ENCODE measurements around the gene TSPAN8. TPM values are rescaled to one million over a fixed set of nuclear protein-coding genes. Genes with fewer than 3 reads are reported as not detected.

Gene TSPAN8
- total RNA-seq, 3 donors from 2014 or later (not counting 1 experiment from before 2014, with no cell fraction given): not detected

GRCh38 chr12:71138011-71138410 lies 19.8 kb downstream of the TSPAN8 start:
- no peaks in the 10 kb centered on the region for H3K4me1 Mint-ChIP-seq
- intact Hi-C loops (cut with micrococcal nuclease): no loop called here
- TF ChIP-seq CTCF (IDR thresholded peaks at IDR 0.05): no peak
- DNase-seq: no peak
- Histone ChIP-seq H3K27me3 (ENCODE audit: control insufficient read depth, insufficient read depth, low read length) (no peaks in the 10 kb centered on the region), H3K4me3 (ENCODE audit: low read length) (no peak overlapping the region), H3K27ac (ENCODE audit: low read length) (no peak overlapping the region), H3K4me1 (ENCODE audit: control insufficient read depth, insufficient read depth, low read length) (no peaks in the 10 kb centered on the region), H3K9me3 (ENCODE audit: control insufficient read depth, insufficient read depth, low read length) (no peaks in the 10 kb centered on the region), H3K36me3 (ENCODE audit: control insufficient read depth, insufficient read depth, low read length) (no peaks in the 10 kb centered on the region)
- ATAC-seq: no peak
- H3K9me3 Mint-ChIP-seq: peaks cover 6 to 12% of the 10 kb centered on the region in 2 donors
- WGBS (ENCODE audit: insufficient coverage): 67% methylated on average over 2 of the region's 3 CpGs
- no peaks in the 10 kb centered on the region for H3K27me3 Mint-ChIP-seq (ENCODE audit: low read depth in 2 of 2)
- no peaks in the 10 kb centered on the region for H3K36me3 Mint-ChIP-seq
- H3K4me3 Mint-ChIP-seq: no peak overlapping the region
- H3K27ac Mint-ChIP-seq: no peak overlapping the region

GRCh38 chr12:71135812-71136176 lies 22.0 kb downstream of the TSPAN8 start:
- Mint-ChIP-seq H3K4me3 (no peak overlapping the region), H3K27me3 (ENCODE audit: low read depth in 2 of 2) (no peaks in the 10 kb centered on the region), H3K36me3 (no peaks in the 10 kb centered on the region), H3K4me1 (no peaks in the 10 kb centered on the region), H3K9me3 (peaks cover 2 to 9% of the 10 kb centered on the region in 2 donors), H3K27ac (no peak overlapping the region)
- H3K36me3 ChIP-seq (ENCODE audit: control insufficient read depth, insufficient read depth, low read length): no peaks in the 10 kb centered on the region
- no peak for ATAC-seq
- no peaks in the 10 kb centered on the region for H3K27me3 ChIP-seq (ENCODE audit: control insufficient read depth, insufficient read depth, low read length)
- no peak for TF ChIP-seq CTCF (IDR thresholded peaks at IDR 0.05)
- no peak overlapping the region for H3K27ac ChIP-seq (ENCODE audit: low read length)
- DNase-seq: no peak
- intact Hi-C loops (cut with micrococcal nuclease): no loop called here
- H3K4me1 ChIP-seq (ENCODE audit: control insufficient read depth, insufficient read depth, low read length): no peaks in the 10 kb centered on the region
- H3K9me3 ChIP-seq (ENCODE audit: control insufficient read depth, insufficient read depth, low read length): no peaks in the 10 kb centered on the region
- no peak overlapping the region for H3K4me3 ChIP-seq (ENCODE audit: low read length)
- 26% methylated on average over 2 of the region's 3 CpGs for WGBS (ENCODE audit: insufficient coverage)

GRCh38 chr12:71135077-71135811 lies 22.6 kb downstream of the TSPAN8 start:
- Mint-ChIP-seq H3K27ac (no peak overlapping the region), H3K27me3 (ENCODE audit: low read depth in 2 of 2) (no peaks in the 10 kb centered on the region), H3K4me3 (no peak overlapping the region), H3K4me1 (no peaks in the 10 kb centered on the region), H3K36me3 (no peaks in the 10 kb centered on the region), H3K9me3 (peaks cover 2 to 8% of the 10 kb centered on the region in 2 donors)
- TF ChIP-seq CTCF (IDR thresholded peaks at IDR 0.05): no peak
- ATAC-seq (no peak), DNase-seq (no peak)
- Histone ChIP-seq H3K4me1 (ENCODE audit: control insufficient read depth, insufficient read depth, low read length) (no peaks in the 10 kb centered on the region), H3K9me3 (ENCODE audit: control insufficient read depth, insufficient read depth, low read length) (no peaks in the 10 kb centered on the region), H3K27ac (ENCODE audit: low read length) (no peak overlapping the region), H3K27me3 (ENCODE audit: control insufficient read depth, insufficient read depth, low read length) (no peaks in the 10 kb centered on the region), H3K4me3 (ENCODE audit: low read length) (no peak overlapping the region), H3K36me3 (ENCODE audit: control insufficient read depth, insufficient read depth, low read length) (no peaks in the 10 kb centered on the region)
- WGBS (ENCODE audit: insufficient coverage): 75% methylated on average over 2 of the region's 2 CpGs
- intact Hi-C loops (cut with micrococcal nuclease): no loop called here

GRCh38 chr12:71134405-71134804 lies 23.4 kb downstream of the TSPAN8 start:
- Histone ChIP-seq H3K4me3 (ENCODE audit: low read length) (no peak overlapping the region), H3K9me3 (ENCODE audit: control insufficient read depth, insufficient read depth, low read length) (no peaks in the 10 kb centered on the region), H3K27ac (ENCODE audit: low read length) (no peak overlapping the region), H3K36me3 (ENCODE audit: control insufficient read depth, insufficient read depth, low read length) (no peaks in the 10 kb centered on the region), H3K4me1 (ENCODE audit: control insufficient read depth, insufficient read depth, low read length) (no peaks in the 10 kb centered on the region), H3K27me3 (ENCODE audit: control insufficient read depth, insufficient read depth, low read length) (no peaks in the 10 kb centered on the region)
- H3K27me3 Mint-ChIP-seq (ENCODE audit: low read depth in 2 of 2): no peaks in the 10 kb centered on the region
- ATAC-seq (no peak), DNase-seq (no peak)
- H3K36me3 Mint-ChIP-seq: no peaks in the 10 kb centered on the region
- H3K27ac Mint-ChIP-seq: no peak overlapping the region
- H3K9me3 Mint-ChIP-seq: peaks cover 2 to 8% of the 10 kb centered on the region in 2 donors
- intact Hi-C loops (cut with micrococcal nuclease): no loop called here
- H3K4me1 Mint-ChIP-seq: no peaks in the 10 kb centered on the region
- no CpG with 5 or more reads among the region's 2 CpGs for WGBS (ENCODE audit: insufficient coverage)
- H3K4me3 Mint-ChIP-seq: no peak overlapping the region
- no peak for TF ChIP-seq CTCF (IDR thresholded peaks at IDR 0.05)

Measured in natural killer cell (primary cell).